ENCODE measurements around the gene ENHO.
A peak's percentile ranks its signal among the peaks of the same experiment; 100 is the strongest.

ENHO gene

DNA sequence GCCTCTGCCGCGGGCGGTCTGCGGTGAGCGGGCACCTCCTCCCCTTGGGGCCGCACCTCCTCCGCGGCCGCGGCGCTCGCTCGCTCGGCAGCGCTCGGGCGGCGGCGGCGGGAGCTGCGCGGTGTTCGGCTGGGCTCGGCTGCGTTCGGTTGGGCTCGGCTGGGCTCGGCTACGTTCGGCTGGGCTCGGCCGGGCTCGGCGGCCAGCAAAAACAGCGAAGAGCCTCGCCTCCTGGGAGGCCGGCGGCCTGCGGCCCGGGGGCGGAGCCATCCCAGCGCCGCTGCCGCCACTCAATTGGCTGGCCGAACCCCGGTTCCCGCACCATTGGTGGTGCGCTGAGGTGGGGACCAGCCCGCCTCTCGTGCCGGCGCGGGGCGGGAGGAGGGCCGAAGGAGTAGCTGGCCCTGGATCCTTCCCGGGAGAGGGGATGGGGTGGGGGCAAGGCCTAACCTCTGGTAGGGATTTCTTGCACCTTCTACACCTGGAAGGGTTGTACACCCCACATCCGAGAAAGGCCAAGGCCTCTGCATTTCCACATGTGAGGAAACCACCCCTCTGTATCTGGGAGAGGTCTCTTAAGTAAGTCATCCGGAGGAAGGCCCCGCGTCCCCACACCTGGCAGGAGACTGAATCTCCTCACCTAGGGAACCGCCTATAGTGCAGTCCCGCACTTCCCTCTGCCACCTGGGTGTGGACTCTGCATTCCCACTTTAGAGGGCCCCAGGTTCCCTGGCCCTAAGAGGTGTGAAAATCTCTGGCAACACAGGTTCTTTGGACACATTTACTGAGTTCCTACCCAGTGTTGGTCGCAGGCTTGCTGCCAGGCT, at the start of gene ENHO:
Gene ENHO (minus strand): TSS at position 20 of the 827 bp plus-strand sequence. CDS start 1,295 bp downstream, outside the sequence.
- DNase-seq (ENCODE audit: low read depth): peak; percentile 63

DNA sequence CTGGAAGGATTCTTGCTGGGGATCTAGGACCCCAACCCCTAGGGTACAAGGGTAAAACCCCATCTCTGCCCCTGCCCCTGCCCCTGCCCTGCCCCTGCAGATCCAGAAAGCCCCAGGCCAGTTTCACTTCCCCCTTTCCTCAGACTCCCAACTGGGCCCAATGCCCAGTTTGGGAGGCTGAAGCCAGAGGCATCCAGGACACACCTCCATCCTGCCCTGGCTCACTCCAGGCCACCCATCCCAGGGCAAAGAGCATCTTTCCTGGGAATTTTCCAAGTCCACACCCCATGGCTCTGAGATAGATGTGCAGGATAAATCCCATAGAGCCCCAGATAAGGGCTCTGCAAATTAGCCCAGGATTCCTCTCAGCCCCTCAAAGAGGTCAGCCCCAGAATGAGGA, 49.3 kb upstream of the ENHO start:
- DNase-seq (ENCODE audit: low read depth): no peak

DNA sequence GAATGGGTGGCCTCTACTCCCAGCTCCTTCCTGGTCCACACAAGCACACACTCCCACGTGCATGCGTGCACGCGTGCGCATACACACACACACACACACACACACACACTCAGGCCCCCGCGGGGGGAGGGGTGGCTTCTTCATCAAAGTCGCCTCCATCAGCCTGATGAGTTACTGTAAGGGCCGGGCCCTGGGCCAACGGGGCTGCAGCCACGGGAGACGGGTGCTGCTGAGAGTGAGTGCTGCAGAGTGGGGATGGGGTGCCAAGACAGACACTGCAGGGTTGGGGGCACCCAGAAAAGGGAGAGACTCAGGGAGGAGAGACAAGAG, 48.7 kb upstream of the ENHO start:
- no peak for DNase-seq (ENCODE audit: low read depth)

- DNase-seq (ENCODE audit: low read depth): no peak
These were observed 48.2 kb upstream of the ENHO start for GRCh38 chr9:34570809-34571480.

GRCh38 chr9:34570376-34570775, 47.6 kb upstream of the ENHO start:
- DNase-seq (ENCODE audit: low read depth): no peak

DNA sequence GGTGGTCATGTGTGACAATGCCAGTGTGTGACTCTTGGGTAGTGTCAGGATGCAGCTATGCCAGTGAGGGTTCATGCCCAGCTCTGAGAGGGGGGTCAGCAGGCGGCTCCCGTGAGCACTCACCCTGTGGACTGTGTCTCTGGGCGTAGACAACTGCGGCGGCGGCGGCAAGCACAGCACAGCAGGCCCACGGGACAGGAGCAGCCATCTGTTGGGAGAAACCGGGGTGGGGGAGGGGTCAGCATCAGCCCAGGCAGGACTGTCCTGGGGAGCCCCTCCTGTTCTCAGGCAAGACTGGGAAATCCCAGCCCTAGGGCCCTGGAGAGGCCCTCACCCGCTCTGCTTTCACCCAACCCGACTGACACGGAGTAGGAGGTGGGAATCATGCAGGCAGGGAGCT, 46.0 kb upstream of the ENHO start:
- no peak for DNase-seq (ENCODE audit: low read depth)

DNA sequence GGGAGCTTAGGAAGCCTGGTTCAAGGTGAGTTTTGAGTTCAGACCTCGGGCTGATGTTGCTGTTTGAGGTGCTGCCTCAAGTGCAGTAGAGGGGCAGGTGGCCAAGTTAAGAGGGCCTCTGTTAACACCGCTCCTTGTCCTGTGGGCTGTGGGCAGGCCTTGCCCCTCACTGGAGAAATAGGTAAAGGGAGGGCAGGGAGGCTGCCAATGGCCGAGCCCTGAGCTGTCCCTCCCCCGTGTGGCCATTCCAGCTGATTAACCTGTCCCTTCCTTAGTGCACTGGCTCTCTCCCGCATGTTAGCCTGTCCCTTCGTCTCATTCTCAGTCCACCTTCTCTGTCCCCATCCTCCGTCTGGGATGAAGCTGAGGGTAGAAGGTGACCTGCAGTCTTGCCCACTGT, 45.3 kb upstream of the ENHO start:
- no peak for DNase-seq (ENCODE audit: low read depth)

- no peak for DNase-seq (ENCODE audit: low read depth)
These were observed 44.2 kb upstream of the ENHO start for GRCh38 chr9:34566972-34567371.

GRCh38 chr9:34566322-34566721, 43.5 kb upstream of the ENHO start:
- DNase-seq (ENCODE audit: low read depth): no peak

DNA sequence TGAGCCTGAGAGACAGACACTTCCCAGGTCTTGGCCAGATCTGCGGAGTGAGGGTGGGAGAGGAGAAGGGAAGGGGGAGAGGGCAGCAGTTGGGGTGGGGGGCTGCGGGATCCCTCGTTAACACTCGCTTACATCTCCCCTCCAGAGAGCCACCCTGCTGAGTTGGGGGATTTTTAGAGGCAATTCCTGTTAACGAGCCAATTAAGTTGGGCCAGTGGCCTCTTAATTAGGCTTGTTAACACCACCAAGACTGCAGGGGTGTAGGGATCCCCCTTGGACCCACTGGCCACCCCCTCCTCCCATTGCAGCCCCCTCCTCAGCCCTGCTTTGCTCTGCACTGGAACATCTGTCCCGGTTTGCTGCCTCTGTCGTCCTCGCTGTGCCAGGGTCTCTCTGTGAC, 43.1 kb upstream of the ENHO start:
- DNase-seq (ENCODE audit: low read depth): no peak

DNA sequence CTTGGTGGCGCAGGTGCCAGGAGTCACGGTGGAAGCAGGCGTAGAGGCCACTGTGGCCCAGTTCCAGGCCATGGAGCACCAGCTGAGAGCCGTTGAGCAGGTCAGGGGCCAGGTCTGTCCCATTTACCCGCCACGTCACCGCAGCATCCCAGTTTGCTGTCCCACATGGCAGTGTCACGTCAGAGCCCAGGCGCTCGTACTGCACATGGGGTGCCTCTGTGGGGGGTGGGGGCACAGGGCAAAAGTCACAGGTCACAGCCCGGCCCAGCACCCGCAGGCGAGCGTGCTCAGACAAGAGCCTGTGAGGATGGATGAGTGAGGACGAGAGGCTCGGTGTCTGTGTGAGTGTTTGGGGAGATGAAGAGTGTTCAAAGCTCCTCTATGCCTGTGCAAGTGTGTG, 41.8 kb upstream of the ENHO start:
- DNase-seq (ENCODE audit: low read depth): no peak

GRCh38 chr9:34563262-34563661, 40.5 kb upstream of the ENHO start:
- no peak for DNase-seq (ENCODE audit: low read depth)

GRCh38 chr9:34562135-34562745, 39.5 kb upstream of the ENHO start:
- no peak for DNase-seq (ENCODE audit: low read depth)

DNA sequence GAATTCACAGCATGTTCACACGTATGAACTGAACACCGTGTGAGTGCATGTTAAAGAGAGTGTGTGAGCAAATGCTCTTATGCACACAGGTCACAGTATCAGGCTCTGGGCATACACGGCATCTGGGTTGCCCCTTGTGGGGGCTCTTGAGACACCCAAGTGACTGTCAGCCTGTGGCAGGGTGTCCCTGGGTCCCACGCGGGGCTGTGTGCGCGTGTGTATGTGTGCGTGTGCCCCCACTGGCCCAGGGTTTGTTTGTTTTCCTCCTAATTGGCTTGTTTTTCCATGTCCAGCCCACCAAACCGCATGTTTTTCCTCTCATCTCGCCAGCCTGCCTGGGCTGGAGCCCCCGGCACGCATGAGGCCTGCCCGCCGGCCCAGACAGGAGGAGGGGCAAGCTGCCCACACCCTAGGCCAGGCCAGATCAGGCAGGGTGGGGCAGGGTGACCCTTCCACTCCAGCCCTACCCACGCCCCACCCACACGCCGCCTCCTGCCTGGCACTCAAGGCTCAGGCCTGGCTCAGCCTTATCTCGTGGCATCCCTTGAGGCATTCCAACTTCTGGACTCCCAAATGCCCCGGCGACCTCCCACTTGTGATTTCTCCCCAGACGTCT, 37.9 kb upstream of the ENHO start:
- no peak for DNase-seq (ENCODE audit: low read depth)

- peak; percentile 26 for DNase-seq (ENCODE audit: low read depth)
These were observed 37.0 kb upstream of the ENHO start for GRCh38 chr9:34559624-34560455.

- no peak for DNase-seq (ENCODE audit: low read depth)
These were observed 36.3 kb upstream of the ENHO start for GRCh38 chr9:34558919-34559623.

- DNase-seq (ENCODE audit: low read depth): no peak
These were observed 35.6 kb upstream of the ENHO start for GRCh38 chr9:34558364-34558763.

- DNase-seq (ENCODE audit: low read depth): no peak
These were observed 34.9 kb upstream of the ENHO start for GRCh38 chr9:34557426-34558321.

DNA sequence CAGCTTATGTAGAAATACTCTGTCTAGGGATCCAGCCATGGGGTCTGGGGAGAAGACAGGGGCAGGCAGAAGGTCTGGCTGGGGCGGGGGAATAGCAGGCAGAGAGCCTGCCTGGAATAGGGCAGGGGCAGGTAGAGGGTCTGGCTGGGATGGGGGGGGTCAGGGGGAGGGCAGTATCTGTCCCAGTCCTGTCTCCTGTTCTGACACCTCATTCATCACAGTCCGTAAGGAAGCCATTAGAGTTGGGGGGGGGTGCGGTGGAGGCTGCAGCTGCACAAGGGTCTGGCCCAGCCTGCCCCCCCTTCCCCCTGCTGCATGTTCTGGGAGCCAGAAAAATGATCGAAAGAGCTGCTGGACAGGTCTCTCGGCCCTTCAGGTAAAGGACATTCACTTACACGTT, 34.2 kb upstream of the ENHO start:
- DNase-seq (ENCODE audit: low read depth): no peak

- no peak for DNase-seq (ENCODE audit: low read depth)
These were observed 33.2 kb upstream of the ENHO start for GRCh38 chr9:34555936-34556525.
